SKM-1 (cell line): ENCODE results near the gene GLRA2.
"Not testable (repeated sequence)": the region's sequence is repeated elsewhere in the genome, so short reads cannot be mapped to it uniquely, and the experiment has no call there.

Experiments used
- DNase-seq: peaks from one replicate; lab custom pipeline; 2025; ENCODE audit not compliant: unreplicated experiment; lab: John Stamatoyannopoulos, UW

GLRA2 gene

GRCh38 chrX:14590693-14591424 is 61.5 kb downstream of the GLRA2 start:
- DNase-seq, result no peak

DNA sequence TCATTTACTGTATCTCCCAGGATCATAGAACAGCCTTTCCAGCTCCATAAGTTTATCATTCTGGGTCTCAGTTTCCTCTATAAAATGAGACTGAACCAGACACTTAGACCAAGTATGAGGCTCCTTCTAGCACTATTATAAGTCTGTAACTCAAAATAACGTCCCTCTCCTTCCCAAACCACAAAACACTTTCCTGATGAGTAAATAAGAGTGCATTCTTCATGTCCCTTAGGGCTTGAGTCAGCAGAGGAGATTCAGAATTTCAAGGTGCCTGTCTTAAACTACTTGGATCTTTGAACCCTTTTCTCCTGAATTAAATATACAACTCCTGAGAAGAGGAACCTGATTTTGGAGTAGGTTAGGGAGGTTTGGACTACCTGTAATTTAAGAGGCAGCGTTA is 62.6 kb downstream of the GLRA2 start:
- no peak for DNase-seq

GRCh38 chrX:14594521-14594920 is 65.2 kb downstream of the GLRA2 start:
- no peak for DNase-seq

DNA sequence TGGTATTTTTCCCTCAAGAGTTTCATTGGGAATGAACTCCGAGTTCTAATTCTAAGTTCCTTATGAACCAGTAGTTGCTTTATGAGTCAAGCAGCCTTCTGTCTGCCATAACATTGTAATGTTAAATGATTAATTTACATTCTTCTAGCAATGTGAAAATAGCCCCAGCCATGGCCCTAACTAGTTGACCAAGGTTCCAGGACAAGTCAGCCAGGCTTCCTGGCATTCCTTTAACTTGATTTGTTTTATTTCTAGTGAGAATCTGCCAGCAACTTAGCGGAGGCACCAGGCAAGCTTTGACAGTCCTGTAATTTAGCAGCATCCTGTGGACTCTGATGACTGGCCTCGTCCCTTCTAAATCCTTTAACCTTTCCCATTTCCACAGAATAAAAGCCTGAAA is 69.0 kb downstream of the GLRA2 start:
- DNase-seq, result no peak

GRCh38 chrX:14607446-14607985 is 78.2 kb downstream of the GLRA2 start:
- no peak for DNase-seq

DNA sequence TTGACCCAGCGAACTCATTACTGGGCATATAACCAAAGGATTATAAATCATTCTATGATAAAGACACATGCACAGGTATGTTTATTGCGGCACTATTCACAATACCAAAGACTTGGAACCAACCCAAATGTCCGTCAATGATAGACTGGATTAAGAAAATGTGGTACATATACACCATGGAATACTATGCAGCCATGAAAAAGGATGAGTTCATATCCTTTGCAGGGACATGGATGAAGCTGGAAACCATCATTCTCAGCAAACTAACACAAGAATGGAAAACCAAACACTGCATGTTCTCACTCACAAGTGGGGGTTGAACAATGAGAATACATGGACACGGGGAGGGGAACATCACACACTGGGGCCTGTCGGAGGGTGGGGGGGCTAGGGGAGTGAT is 83.1 kb downstream of the GLRA2 start:
- not testable (repeated sequence) for DNase-seq

DNA sequence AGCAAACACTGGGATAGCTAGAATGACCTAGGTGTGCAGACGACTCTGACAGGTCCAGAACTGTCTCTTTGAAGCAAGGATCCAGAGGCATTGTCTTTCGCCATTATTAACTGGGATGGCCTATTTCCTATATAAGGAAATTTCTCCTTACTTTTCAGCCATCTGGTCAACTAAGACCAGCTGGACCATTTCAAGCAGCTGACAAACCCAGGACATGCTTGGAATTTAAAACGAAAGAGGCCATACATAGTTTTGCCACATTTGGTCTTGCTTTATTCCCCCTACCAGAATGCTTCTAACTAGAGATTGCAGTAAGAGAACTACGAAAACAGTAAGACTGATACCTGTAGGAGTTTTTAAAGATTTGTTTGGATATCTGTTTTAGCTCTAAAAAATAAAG is 87.0 kb downstream of the GLRA2 start:
- DNase-seq, result no peak

DNA sequence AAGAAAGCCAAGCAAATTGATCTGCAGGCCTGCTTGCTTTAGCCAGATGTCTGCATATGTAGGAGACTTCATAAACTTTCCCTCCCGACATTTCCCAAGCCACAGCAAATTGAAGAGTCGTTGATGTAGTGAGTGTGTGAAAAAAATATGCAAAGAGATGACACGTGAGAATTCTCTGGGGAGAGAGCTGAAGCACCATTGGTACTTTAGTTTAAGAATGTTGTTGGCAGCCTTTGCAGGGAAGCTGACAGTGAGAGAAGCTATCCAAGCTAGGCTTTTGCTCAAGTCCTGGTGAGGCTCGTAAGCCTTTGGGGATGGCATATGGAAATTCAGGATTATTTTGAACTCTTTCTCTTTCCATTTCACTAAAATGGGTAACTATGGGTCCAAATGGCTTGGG is 87.5 kb downstream of the GLRA2 start:
- DNase-seq, result no peak

- no peak for DNase-seq
Observed at GRCh38 chrX:14618177-14618965, 89.0 kb downstream of the GLRA2 start.

- DNase-seq, result no peak
Observed at GRCh38 chrX:14630733-14631132, 101.4 kb downstream of the GLRA2 start.

GRCh38 chrX:14641681-14642655 is 112.6 kb downstream of the GLRA2 start:
- no peak for DNase-seq

- no peak for DNase-seq
Observed at GRCh38 chrX:14660970-14661369, 131.6 kb downstream of the GLRA2 start.

DNA sequence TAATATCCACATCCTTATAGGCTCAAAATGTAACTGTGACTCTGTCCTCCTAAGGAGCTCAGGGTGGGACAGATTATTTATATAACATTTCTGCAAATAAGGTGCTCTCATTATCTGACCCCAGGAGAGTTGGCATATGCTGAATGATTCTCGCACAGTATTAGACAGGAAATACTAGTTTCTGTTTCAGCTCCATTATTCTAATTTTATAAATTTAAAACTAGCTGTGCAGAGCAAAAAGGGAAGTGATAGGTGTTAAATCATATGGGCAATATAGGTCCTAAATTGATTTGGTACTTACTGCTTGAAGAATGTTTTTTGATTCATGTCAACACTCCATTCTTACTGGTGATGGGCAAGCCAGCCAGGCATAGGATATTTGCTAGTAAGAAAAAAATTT is 141.5 kb downstream of the GLRA2 start:
- DNase-seq, result no peak

DNA sequence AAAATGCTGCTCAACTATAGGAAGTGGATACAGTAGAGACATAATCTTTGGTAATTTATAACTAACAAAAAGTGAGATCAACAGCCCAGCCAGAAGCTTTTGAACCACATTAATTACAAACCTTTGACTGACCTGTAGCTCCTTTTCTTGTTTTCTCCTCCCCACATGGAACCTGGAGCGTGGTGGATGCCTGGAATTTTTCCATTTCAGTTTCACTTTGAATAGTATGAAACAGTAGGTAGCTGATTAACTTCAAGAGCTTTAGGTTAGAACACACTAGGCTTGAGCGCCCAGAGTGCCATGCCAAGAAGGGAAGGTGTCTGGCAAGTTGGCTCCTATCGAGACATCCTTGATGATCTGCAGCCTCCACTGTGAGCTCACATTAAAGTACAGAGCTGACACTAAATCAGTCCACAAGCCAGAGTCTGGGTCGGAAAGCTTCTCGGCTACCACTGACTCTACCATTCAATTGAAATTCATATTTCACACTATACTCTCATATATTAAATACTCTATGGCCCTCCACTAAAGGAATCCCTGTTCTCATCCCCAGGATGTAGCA is 143.4 kb downstream of the GLRA2 start:
- DNase-seq, result no peak

DNA sequence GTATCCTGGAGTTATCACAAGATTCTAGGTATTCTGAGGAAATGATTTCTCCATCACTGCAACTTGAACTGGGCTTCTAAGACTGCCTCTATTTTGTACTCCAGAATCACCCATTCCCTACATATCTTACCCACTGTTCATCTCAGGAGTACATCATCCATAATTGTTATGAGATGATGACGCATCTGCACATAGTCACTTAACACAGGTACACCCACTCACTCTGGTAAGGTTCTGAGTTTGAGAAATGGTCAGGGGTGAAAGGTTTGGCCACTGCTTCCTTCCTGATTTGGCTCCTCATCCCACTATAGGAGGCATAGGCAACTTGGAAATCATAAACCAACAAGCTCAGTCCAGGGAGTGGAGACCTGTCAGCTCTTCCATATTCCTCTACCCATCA is 143.9 kb downstream of the GLRA2 start:
- no peak for DNase-seq

GRCh38 chrX:14673764-14674163 is 144.4 kb downstream of the GLRA2 start:
- no peak for DNase-seq

GRCh38 chrX:14675500-14675899 is 146.2 kb downstream of the GLRA2 start:
- no peak for DNase-seq

DNA sequence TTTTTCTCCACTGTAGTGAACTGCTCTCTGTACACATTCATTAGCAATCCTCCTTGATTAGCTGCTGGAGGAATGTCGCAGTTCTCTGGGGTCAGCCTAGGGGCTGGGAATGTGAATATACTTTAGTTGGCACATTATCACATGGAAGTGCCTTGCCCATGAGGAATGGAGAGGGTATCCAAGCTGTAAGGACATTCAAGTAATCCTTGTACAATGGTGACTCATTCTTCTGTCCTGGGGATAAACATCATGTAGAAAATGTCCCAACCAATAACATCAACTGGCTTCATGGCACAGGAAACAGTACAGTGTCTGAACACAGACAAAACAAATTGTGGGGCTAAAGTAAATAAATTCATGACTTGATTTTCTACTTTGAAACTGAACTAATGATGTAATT is 147.1 kb downstream of the GLRA2 start:
- no peak for DNase-seq

DNA sequence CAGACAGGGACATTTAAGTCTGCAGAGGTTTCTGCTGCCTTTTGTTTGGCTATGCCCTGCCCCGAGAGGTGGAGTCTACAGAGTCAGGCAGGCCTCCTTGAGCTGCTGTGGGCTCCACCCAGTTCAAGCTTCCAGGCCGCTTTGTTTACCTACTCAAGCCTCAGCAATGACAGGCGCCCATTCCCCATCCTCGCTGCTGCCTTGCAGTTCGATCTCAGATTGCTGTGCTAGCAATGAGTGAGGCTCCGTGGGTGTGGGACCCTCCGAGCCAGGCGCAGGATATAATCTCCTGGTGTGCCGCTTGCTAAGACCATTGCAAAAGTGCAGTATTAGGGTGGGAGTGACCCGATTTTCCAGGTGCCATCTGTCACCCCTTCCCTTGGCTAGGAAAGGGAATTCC is 159.0 kb downstream of the GLRA2 start:
- DNase-seq, result not testable (repeated sequence)

DNA sequence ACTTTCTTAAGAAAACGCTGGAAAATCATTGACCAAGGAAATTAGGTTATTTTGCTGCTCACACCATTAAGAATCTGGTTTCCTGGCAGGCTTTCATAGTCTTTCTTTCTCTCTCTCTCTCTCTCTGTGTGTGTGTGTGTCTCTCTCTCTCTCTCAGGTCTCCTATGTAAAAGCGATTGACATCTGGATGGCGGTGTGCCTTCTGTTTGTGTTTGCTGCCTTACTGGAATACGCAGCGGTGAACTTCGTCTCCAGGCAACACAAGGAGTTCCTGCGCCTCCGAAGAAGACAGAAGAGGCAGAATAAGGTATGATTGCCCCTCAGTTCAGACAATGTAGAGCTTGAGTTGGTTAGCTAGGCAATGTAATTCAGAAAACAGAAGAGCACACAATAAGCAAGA is 161.2 kb downstream of the GLRA2 start:
- no peak for DNase-seq

- DNase-seq, result no peak
Observed at GRCh38 chrX:14694611-14695010, 165.3 kb downstream of the GLRA2 start.
